T47D (cell line): ENCODE measurements around the gene COX10.

Experiments used
- DNase-seq, 2 experiments: peaks; one replicate each; pipeline versions ENCODE4 v3.0.0 to v3.0.0-alpha.2; 2011 to 2012; ENCODE audit warnings: low read depth in 1 of 2, low spot score in 1 of 2
- JUND ChIP-seq: IDR thresholded peaks from 2 replicates; pipeline ENCODE4 v1.6.1; 2012; ENCODE audit warnings: low read depth
- in situ Hi-C: cut with HindIII; loops from 2 replicates; pipeline ENCODE4 v1.10.0; 2016; ENCODE audit warnings: low sequenced_read_pairs, low pct_unique_long_range_greater_than_20kb

COX10 gene

GRCh38 chr17:14116263-14117024, 47.1 kb downstream of the COX10 start:
- in situ Hi-C loops: no loop called here
- no peak for DNase-seq
- no peak for TF ChIP-seq JUND

GRCh38 chr17:14118951-14119350, 49.6 kb downstream of the COX10 start:
- DNase-seq: no peak
- in situ Hi-C loops: no loop called here
- no peak for TF ChIP-seq JUND

- in situ Hi-C loops: no loop called here
- no peak for TF ChIP-seq JUND
Observed at GRCh38 chr17:14119546-14119945, 50.2 kb downstream of the COX10 start.

GRCh38 chr17:14121952-14122351, 52.6 kb downstream of the COX10 start:
- in situ Hi-C loops: no loop called here
- no peak for TF ChIP-seq JUND
- DNase-seq: no peak

More at GRCh38 chr17:14119546-14119945, 50.2 kb downstream of the COX10 start:
- no peak for DNase-seq

- TF ChIP-seq JUND: no peak
- in situ Hi-C loops: no loop called here
- DNase-seq: no peak
Observed at GRCh38 chr17:14123619-14124278, 54.4 kb downstream of the COX10 start.

GRCh38 chr17:14124854-14125253, 55.5 kb downstream of the COX10 start:
- no peak for TF ChIP-seq JUND
- no peak for DNase-seq
- in situ Hi-C loops: no loop called here

GRCh38 chr17:14125518-14126137, 56.3 kb downstream of the COX10 start:
- no peak for DNase-seq
- in situ Hi-C loops: no loop called here
- TF ChIP-seq JUND: no peak

GRCh38 chr17:14133104-14133503, 63.8 kb downstream of the COX10 start:
- no peak for TF ChIP-seq JUND
- in situ Hi-C loops: no loop called here

GRCh38 chr17:14134456-14134855, 65.2 kb downstream of the COX10 start:
- no peak for DNase-seq
- in situ Hi-C loops: no loop called here
- no peak for TF ChIP-seq JUND

More at GRCh38 chr17:14133104-14133503, 63.8 kb downstream of the COX10 start:
- DNase-seq: no peak

- in situ Hi-C loops: no loop called here
- DNase-seq: no peak
- TF ChIP-seq JUND: no peak
Observed at GRCh38 chr17:14135906-14136590, 66.7 kb downstream of the COX10 start.

- no peak for TF ChIP-seq JUND
- in situ Hi-C loops: no loop called here
- no peak for DNase-seq
Observed at GRCh38 chr17:14138649-14139048, 69.3 kb downstream of the COX10 start.

GRCh38 chr17:14143688-14144087, 74.4 kb downstream of the COX10 start:
- in situ Hi-C loops: no loop called here
- no peak for TF ChIP-seq JUND
- DNase-seq: no peak
